Measurements from ENCODE around the gene ANKRD63.

DNA sequence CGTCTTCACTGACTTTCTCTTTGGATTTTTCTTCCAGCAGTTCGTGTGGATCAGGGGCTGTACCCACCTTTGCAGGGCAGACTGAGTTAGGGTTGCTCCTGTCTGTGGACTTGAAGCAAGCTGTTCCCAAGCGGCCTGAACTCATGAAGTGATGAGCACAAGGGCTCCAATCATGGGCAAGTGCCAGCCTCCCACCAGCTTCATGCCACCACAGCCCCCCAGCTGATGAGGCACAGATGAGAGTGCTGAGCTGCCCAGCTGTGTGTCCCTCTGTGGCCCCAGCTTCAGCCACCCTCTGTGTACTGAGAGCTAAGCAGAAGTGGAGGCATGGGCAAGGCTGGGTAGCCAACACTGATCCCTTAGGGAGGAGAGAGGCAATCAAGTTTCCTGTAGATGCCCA is 28.1 kb upstream of the ANKRD63 start:
- TF ChIP-seq NR4A1 (CRISPR knock-in tag; IDR thresholded peaks at IDR 0.05) (no peak), NR4A1 (tag; IDR thresholded peaks at IDR 0.05) (no peak), TRIM28 (IDR thresholded peaks at IDR 0.05) (no peak), POLR2A (conservative IDR thresholded peaks at IDR 0.05) (no peak), ZNF609 (CRISPR knock-in tag; IDR thresholded peaks at IDR 0.05; ENCODE audit: borderline replicate concordance) (no peak), PHF20 (IDR thresholded peaks at IDR 0.05; ENCODE audit: partially characterized antibody) (no peak), EP300 (IDR thresholded peaks at IDR 0.05; ENCODE audit: low read length) (no peak), RAD51 (IDR thresholded peaks at IDR 0.05; ENCODE audit: borderline replicate concordance, low read depth) (no peak)
- TF ChIP-seq, protein P1, sequence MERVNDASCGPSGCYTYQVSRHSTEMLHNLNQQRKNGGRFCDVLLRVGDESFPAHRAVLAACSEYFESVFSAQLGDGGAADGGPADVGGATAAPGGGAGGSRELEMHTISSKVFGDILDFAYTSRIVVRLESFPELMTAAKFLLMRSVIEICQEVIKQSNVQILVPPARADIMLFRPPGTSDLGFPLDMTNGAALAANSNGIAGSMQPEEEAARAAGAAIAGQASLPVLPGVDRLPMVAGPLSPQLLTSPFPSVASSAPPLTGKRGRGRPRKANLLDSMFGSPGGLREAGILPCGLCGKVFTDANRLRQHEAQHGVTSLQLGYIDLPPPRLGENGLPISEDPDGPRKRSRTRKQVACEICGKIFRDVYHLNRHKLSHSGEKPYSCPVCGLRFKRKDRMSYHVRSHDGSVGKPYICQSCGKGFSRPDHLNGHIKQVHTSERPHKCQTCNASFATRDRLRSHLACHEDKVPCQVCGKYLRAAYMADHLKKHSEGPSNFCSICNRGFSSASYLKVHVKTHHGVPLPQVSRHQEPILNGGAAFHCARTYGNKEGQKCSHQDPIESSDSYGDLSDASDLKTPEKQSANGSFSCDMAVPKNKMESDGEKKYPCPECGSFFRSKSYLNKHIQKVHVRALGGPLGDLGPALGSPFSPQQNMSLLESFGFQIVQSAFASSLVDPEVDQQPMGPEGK (CRISPR knock-in tag; IDR thresholded peaks at IDR 0.05; ENCODE audit: borderline replicate concordance), result no peak

Measured in K562 (cell line).